Measurements from ENCODE around the gene PDE7B.

The PDE7B gene

DNA sequence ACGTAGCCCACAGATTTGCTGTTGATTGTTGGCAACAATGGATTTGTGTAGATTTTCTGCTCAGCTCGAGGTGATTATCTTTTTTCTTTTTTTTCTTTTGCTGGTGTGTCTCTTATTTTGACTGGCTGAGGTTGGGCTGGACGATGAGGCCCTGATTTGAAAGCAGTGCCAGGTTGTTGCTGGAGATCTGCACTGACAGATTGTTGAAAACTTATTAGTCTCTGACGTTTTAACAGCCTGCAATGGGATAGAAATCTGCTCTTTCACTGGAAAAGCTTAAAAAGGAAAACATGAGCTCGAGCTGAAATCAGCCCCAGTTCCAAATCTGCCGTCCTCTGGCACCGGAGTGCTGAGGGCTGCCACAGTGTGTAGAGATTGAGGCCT, 87.7 kb downstream of the PDE7B start:
- DNase-seq = no peak

DNA sequence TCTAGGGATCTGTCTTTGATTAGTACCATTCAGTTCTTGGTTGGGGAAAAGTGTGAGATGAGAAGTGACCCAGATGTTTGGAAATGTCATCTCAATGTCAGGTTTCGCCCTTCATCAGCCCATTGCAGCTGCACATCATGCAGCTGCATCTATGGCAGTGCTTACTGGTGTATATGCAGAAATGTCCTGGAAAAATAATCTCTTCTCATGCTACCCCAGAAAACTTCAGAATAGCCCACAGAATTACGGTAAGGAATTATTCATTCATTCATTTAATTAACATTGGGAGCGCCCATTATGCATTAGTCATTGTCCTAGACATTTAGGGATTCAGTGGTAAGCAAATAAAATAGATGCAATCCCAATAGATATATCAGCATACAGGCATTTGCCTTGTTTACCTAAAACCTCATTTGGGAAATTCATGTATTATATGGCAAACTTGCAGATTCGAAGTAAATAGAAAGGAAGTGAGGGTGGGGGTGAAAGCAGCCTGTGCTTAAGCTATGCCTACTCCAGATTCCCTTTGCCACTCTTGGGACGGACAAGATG, 89.2 kb downstream of the PDE7B start:
- DNase-seq = no peak

DNA sequence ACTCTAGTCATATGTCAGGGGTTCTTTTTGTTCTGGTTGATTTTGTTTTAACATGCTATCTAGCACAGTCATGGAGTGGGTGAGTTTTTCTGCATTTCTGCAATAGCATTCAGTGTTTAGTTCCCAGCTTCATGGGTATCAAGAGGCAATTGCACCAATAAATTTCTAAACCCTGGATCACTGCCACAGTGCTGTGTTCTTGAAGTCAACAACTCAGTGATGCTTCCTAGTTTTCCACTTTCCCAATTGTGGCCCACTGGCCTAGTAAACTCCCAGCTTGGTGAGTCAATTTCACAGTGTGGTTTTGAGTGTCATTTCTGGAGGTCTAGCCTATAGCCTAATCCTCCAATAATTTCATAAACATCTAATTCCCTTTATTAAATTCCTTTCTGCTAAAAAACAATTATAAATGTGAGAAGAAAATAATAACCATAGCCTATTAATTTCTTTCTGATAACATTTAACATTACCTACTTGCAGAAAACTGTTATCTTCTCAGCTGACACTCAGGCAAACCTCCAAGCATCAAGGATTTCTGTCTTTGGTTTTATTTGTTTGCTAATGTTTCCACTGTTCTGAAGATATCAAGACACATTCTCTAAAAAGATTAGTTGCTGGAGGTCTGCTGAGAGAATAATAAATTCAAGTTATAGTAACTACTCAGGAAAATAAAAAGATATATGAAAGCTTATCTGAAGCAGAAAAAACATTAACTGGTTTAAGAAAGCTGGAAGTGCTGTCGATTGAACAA, 89.9 kb downstream of the PDE7B start:
- DNase-seq = no peak

DNA sequence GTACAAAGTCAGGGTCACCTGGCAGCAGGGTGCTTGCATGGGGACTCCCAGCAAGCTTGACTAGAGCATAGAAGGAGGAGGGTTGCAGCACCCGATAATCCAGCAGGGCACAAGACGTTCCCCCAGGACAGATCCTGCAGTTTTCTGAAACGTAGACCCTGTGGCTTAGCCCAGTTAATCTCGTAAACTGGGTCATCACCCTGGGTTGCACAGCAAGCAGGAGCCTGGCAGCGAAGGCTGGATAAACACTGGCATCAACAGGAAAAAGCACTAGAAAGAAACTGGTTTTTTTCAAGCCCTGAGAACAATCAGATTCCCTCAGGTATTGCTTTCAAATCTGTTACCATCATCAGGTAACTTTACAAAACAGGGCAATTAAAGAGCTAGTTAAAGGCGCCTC, 92.6 kb downstream of the PDE7B start:
- DNase-seq = no peak

DNA sequence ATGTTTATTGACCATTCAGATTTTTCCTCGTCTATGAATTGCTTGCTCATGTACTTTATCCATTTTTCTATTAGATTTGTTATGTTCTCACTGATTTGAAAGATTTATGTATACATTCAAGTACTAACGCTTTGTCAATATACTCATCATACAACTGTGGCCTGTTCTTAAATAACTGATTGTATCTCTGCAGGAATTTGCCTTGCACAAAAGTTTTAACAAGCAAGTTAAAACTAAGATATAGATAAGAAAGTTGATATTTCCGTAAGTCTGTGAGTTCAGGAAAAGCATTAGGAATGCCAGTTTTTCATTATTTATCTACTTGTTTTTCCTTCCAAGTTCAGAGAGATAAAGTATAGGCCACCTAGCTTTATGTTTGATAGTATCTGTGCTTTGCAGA, 95.2 kb downstream of the PDE7B start:
- DNase-seq = no peak

DNA sequence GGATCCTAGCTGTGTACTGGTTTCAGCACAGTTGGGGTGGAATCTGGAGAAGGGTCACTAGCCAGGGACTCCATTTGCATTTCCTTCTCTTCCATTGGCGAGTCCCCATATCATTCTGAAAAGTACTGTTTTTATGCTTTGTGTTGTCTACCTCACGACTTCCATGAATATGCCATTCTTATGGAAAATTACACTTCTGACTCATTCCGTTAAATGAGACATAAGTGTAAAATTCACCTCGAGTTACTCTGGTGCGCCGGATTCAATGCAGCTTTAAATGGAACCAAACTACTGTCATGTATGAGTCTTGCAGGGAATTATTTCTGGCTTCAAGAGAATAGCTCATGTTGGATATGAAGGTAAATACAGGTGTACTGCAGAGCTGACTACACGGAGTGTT, 99.2 kb downstream of the PDE7B start:
- DNase-seq = no peak

DNA sequence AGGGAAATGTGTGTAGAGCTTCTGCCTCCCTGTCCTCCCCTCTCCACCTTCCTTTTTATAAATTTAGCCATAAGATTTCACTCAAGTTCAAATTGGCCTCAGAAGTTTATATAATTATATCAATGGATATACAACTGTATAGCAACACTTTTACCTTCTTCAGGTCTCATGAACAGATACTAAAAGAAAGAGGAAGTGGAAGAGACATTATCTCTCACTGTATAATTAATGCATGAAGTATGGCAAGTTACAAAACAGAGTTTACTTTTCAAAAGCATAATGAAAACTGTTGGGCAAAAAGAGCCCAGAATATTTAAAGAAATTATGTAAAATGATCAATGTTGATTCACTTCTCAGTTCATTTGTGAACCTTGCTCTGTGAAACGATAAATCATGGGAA, 99.7 kb downstream of the PDE7B start:
- no peak for DNase-seq

DNA sequence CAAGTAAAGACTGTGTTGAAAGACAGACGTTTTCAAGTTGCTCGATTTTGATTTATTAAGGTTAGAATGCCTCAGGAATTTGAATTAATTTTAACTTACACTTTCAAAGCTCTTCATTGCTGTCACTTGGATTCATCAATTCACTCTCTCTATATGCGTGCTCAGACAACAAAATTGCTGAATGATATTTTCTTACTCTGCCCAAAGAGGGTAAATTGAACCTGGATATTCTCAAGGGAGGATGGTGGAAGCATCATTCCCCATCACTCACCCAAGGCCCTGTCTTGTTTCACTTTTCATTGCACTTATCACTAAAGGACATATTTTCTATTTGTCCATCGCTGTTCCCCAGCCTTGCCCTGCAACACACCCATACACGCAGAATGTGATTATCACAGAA, 102.3 kb downstream of the PDE7B start:
- DNase-seq = no peak

DNA sequence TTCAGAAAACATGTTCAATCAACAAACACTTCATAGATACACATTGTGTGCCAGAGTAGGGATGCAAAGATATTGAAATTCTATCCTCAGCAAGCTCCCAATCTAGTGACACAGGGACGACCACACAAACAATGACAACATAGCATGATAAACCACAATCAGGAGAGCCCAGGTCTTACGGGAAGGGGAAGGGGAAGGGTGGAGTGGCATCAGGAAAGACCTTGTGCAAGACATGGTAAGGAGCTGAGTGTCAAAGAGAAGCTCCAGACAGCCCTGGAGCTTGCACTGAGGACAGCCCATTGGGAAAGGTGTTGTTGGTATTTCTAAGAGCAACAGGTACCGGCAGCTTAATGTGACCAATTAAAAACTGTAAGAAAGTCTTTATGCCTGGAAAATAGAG, 103.6 kb downstream of the PDE7B start:
- DNase-seq = no peak

DNA sequence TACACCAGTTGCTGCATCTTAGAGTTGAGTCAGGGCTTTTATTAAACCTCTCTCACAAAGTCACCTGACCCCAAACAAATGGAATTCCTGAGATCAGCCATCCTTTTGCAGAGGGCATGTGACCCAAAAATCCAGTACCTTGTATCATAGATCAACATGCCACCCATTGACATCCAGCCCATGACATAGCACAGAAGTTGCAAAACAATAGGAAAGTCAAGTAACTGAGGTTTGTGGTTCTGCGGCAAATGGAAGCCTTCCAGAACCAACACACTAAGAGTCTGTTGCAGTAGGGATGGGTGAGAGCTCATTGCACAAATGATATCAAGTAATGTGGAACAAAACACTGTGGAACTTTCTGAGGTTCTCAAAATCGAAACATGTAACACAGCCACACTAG, 111.2 kb downstream of the PDE7B start:
- no peak for DNase-seq

DNA sequence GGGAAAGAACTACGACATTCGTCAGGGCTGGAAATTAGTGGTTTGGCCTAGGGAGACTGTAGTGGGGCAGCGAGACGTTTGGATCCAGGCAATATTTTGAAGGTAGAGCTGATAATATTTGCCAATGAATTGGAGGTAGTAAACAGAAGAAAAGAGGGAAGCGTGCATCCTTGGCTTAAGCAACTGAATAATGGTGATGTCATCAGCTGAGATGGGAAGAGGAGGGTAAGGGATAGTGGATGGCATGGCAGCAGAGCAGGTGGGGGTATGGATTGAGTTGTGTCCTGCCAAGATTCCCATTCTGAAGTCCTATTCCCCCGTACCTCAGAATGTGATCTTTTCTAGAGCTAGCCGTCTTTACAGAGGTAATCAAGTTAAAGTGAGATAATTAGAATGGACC, 119.2 kb downstream of the PDE7B start:
- DNase-seq = no peak

DNA sequence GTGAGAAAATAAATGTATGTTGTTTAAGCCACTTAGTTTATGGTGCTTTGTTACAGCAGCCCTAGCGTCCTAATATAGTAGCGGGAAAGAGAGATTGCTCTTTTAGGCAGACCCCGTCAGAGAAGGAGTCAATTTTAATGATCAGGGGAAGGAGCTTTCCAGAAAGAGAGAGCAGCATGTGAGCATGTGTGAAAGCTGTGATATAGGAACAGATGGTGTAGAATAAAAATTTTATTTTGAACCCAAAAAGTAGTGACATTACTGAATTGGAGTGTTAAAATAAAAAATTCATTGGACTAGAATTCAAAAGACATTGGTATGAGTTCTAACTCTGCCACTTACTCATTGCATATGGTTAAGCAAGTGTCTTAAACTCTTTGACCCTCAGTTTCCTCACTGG, 119.8 kb downstream of the PDE7B start:
- no peak for DNase-seq

DNA sequence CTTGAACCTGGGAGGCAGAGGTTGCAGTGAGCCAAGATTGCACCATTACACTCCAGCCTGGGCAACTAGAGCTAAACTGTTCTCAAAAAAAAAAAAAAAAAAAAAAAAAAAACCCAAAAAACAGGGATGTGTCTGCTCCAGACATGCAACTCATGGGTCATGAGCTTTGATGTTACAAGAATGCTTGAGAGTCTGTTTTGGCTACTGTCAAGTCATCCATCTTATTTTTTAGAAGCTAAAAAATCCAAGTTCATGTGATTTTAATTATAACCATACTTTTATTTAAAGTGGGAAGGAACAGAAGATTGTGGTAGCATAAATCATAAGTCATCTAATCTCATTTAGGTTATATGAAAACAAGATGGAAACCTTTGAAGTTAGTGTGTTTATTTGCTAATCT, 120.6 kb downstream of the PDE7B start:
- no peak for DNase-seq

DNA sequence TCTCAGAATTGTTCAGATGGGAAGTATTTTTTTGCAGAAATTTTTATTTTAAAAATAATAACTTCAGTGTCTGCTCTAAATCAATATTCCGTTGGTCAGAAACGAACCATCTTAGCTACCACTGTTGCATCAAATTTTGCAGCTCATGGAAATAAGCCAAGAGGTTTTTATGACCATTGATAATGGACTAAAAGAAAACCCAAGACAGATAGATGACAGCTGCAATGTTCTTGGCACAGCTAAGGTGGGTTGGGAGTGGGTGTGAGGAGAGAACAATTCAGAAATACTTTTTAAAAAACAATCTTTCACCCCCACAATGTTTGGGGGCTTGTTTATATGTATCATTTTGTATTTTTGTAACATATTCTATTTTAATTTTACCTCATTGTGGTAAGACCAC, 121.1 kb downstream of the PDE7B start:
- DNase-seq = no peak

DNA sequence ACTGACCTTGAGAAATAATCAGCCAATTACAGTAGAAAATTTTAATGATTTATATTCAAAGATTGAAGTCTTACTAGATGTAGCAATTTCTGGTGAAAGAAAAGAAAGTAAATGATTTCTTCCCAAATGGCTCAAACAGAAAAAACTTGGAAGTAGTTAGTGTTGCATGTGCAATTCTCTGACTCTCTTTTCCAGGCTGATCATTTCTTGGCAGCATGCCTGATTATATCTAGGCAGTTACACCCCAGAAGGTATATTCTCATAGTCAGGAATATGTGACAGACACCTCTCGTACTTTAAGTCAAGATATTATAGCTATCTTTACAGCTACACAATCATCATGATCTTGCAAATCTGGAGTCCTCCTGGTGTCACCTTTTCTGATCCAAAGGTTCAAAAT, 122.9 kb downstream of the PDE7B start:
- DNase-seq = no peak

DNA sequence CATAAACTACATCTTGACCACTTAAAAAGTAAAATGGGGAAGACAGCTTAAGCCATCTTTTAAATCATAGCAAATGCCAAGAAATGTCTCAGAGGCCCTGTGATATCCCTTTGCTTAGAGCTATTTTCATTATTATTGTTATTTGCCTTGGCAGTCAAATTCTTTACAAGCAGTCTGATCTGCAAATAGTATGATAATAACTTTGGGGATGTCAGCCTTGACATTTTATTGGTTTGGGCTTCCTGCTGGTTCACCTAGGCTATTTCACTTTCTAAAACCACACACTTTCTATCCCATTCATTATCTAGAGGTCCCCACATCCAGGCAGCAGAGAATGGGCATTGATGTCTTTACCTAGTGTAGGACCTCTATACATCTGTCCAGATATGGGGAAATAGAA, 125.1 kb downstream of the PDE7B start:
- no peak for DNase-seq

DNA sequence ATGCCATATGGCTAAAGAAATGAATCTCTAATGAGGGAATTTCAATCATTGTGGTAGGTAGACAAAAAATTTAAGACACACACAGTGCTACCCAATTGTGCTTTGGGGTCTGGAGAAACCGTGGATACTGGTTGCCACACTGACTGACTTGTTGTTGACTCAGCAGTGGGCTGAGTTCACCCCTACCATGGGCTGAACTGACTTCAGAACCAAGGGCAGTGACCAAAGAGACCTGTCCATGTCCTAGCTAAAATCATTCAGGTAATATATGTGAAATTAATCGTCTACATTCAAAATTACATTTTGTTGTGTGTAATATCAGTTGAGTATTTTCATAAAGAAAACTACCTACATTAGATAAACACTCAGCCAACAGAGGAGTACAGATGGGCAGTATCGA, 131.6 kb downstream of the PDE7B start:
- DNase-seq = no peak

DNA sequence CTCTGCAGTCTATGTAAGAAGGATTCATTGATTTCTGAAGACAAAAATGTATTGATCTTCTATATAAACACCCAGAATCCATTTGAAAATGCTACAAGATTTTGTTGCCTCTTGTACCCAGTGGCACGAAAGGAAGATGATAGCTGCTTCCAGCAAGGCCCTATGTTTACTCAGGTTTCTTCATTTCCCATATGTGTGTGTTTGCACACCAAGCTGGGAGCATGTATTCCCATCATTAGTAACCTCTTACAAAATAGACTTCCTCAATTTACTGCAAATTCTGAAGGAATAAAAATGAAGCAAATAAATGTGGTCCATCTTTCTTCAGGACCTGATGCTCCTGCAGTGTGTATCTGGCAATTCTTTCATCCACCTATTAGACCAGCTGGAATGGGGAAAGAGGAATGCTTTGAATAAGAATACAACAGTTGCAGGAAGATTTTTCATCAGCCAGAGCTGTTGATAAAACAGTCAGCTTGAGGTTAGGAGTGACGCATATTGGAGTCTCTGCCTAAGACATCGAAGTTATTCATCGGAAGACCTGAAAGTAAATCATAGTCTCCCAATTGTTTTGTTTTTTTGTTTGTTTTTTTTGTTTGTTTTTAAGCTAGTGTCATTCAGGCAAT, 132.3 kb downstream of the PDE7B start:
- no peak for DNase-seq

DNA sequence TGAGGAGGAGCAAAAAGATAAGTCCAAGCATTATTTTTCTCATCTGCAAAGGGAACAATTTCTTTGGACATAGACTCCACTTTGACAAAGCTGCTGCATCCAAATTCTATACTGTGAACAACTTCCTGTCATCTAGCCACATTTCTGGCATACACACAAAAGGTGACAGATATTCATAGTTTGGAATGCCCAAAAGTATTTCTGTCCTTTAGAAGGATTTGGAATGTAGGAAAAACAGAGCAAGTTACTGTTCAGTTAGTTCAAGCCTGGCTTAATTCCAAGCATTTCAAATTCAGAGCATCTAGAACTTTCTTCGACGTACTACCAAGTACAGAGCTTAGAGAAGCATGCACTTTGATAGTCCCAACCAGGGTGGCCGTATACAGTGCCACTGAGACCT, 134.0 kb downstream of the PDE7B start:
- DNase-seq = no peak

DNA sequence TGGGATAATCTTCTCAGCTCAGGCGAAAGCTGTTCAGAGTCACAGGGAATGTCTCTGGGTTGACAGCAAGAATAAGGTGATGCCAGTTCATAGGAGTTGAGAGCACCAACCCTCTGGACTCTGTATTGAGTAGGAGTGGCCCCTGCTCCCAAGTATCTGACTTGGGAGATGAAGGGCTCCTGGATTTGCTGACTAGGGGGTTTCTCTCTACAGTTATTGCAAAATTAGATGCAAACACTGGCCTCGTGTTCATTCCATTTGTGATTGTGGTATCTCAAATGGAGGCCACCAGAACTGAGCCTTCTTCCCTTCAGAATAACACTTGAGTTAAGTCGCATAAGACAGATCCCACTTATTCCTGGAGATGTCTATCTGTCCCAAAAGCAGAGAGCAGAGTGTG, 135.7 kb downstream of the PDE7B start:
- DNase-seq = no peak

DNA sequence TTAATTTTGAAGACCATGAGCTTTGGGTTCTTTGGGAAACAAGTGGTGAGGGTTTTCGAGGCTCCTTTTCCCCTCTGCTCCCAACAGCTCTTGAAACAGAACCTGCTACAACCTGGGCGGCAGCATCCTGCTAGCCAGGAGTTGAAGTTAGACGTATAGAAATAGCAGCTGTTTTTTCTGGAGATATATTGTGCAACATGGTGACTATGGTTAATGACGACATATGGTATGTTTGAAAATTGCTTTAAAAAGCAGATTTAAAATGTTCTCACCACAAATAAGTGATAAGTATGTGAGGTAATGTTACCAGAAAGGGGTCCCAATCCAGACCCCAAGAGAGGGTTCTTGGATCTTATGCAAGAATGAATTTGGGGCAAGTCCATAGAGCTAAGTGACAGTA, 138.9 kb downstream of the PDE7B start:
- DNase-seq = no peak

DNA sequence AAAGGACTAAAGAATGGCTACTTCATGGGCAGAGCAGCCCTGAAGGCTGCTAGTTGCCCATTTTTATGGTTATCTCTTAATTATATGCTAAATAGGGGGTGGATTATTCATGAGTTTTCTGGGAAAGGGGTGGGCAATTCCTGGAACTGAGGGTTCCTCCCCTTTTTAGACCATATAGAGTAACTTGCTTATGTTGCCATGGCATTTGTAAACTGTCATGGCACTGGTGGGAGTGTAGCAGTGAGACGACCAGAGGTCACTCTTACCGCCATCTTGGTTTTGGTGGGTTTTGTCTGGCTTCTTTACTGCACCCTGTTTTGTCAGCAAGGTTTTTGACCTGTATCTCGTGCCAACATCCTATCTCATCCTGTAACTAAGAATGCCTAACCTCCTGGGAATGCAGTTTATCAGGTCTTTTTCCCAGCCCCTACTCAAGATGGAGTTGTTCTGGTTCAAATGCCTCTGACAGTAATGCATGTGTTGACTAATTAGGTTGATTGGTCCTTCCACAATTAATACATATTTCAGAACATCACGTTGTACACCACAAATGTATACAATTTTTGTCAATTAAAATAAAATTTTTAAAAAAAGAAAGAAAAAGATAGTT, 139.5 kb downstream of the PDE7B start:
- no peak for DNase-seq

DNA sequence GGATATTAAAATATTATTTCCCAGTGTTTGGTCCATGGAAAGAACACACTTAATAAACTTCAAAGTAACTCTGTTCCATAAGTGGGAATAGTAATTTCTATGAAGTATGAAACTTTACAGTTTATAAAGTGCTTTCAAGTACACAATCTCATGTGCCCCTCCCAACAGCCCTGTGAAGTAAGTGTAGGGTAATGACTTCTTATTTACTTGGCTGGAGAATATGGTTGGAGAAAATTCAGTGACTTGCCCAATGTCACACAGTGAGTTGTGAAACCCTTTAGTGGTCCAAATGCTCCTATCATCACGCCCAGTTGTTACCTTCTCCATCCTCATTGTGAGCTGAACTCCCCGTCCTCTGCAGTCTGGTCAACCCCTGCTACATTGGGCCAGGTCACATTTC, 141.2 kb downstream of the PDE7B start:
- no peak for DNase-seq

DNA sequence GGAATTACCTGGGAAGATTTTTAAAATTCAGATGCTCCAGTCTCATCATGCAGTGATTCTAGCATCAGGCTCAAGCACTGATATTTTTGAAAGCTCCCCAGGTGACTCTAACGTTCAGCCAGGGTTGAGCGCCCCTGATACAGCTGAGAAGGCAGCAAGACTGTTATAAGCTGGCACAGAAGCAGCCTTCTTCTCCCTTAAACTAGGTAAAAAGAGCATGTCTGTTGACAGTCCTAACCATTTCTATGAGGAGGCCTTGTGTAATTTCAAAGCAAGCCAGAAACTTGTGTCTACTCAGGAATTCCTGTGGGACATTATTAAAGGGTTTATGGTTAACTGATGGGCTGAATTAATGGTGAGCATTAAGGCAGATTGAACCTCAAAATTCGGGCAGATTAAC, 141.9 kb downstream of the PDE7B start:
- DNase-seq = no peak
